ENCODE results near the gene SPPL3. TPM values are rescaled to one million over a fixed set of nuclear protein-coding genes. Genes with fewer than 3 reads are reported as not detected.

SPPL3 gene
- total RNA-seq, 4 donors from 2014 or later, result 18.9 to 21.5 (median 20.5) TPM

DNA sequence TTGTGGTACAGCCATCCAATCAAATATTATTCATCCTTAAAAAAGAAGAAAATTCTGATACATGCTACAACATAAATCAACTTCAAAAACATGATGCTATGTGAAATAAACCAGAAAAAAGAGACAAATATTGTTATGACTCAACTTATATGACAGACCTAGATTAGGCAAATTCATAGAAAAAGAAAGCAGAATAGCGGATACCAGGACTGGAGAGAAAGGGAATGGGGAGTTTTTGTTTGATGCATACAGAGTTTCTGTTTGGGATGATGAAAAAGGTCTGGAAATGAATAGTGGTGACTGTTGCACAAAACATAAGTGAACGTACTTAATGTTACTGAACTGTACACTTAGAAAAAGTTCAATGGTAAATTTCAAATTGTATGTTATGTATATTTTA is 82.3 kb downstream of the SPPL3 start:
- TF ChIP-seq, protein P1, sequence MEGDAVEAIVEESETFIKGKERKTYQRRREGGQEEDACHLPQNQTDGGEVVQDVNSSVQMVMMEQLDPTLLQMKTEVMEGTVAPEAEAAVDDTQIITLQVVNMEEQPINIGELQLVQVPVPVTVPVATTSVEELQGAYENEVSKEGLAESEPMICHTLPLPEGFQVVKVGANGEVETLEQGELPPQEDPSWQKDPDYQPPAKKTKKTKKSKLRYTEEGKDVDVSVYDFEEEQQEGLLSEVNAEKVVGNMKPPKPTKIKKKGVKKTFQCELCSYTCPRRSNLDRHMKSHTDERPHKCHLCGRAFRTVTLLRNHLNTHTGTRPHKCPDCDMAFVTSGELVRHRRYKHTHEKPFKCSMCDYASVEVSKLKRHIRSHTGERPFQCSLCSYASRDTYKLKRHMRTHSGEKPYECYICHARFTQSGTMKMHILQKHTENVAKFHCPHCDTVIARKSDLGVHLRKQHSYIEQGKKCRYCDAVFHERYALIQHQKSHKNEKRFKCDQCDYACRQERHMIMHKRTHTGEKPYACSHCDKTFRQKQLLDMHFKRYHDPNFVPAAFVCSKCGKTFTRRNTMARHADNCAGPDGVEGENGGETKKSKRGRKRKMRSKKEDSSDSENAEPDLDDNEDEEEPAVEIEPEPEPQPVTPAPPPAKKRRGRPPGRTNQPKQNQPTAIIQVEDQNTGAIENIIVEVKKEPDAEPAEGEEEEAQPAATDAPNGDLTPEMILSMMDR (IDR thresholded peaks at IDR 0.05; ENCODE audit: low read depth), result no peak

DNA sequence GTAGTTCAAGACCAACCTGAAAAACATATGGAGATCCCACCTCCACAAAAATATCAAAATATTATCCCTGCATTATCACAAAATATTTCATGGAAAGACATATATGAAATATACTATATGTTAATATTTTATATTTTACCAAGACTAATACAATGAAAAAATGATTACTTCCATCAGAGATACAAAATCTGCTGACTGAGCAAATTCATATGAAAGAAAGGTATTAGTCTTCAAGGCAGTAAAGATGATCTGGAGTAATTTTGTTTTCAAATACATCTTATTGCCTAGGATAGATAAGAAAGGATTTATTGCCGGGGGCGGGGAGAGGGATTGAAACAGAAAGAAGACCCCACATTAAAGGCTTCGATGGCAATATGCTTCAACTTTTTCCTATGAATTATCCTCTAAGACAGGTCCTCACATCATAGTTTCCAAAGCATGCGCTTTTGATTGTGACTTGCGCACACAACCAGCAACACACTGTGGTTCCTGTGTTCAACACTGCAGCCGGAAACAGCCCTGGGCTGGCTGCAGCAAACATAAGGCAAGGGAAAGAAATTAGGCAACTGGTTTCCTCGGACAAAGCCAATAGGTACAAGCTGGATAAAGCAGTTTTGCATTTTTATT is 83.2 kb downstream of the SPPL3 start:
- TF ChIP-seq, protein P1 (IDR thresholded peaks at IDR 0.05; ENCODE audit: low read depth), result no peak

DNA sequence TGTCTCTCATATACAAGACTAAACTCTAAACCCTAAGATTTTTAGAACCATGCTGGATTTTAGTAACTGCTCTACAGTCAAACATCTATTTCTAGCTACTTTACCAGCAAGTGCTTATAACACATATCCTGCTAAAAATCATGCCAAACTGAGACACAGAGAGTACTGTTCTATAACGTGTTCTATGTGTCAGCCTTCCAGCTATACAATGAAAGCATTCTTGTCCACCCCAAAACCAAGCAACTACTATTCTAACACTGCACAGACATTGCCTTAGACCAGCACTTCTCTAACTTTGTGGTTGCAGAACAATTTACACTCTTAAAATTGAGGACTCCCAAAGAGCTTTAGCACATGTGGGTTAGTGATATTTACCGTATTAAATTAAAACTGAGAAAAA is 85.7 kb downstream of the SPPL3 start:
- TF ChIP-seq, protein P1 (IDR thresholded peaks at IDR 0.05; ENCODE audit: low read depth), result no peak

DNA sequence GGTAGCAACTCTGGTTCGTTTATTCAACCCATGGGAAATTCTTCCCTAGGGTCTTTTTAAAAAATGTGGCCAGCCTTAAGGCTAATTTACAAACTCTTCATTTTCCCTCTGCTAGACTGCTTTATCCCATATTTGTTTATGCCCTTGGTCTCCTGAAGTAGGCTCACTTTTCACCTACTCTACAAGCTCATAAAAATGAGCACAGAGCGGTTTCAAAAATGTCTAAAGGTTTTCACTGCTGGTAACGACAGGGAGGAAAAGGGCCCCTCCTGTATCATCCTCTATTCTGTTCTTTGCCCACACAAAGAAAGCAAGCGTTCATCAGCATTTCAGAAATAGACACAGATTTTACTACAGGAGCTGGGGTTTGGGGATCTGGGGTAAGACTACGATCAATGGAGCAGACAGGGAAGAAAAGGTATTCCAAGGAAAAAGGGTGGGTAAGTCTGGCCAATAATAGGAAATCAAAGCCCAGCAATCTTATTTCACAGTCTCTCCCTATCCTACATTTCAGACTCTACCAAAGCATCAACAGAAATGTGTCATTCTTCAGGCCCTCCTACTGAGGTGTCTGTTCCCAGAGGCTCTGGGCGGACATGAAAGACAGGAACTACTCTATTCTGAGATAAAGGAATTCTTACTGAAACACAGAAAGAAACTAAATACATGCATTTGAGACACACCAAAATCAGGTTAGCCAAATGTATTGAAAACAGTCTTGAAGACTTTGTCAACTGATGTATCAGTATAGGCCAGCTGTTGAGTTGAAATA is 86.4 kb downstream of the SPPL3 start:
- TF ChIP-seq, protein P1 (IDR thresholded peaks at IDR 0.05; ENCODE audit: low read depth), result no peak

DNA sequence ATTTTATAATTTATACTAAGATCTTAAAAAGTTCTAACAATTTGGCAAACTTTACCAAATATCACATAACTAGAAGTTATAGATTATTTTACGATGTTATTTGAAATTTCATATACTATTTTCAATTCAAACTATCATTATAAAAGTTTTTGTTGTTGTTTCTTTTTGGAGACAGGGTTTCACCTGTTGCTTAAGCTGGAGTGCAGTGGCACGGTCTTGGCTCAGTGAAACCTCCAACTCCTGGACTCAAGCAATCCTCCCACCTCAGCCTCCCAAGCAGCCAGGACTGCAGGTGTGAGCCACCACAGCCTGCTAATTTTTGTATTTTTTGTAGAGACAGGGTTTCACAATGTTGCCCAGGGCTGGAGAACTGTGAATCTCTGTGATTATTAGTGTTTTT is 87.8 kb downstream of the SPPL3 start:
- TF ChIP-seq, protein P1 (IDR thresholded peaks at IDR 0.05; ENCODE audit: low read depth), result no peak

DNA sequence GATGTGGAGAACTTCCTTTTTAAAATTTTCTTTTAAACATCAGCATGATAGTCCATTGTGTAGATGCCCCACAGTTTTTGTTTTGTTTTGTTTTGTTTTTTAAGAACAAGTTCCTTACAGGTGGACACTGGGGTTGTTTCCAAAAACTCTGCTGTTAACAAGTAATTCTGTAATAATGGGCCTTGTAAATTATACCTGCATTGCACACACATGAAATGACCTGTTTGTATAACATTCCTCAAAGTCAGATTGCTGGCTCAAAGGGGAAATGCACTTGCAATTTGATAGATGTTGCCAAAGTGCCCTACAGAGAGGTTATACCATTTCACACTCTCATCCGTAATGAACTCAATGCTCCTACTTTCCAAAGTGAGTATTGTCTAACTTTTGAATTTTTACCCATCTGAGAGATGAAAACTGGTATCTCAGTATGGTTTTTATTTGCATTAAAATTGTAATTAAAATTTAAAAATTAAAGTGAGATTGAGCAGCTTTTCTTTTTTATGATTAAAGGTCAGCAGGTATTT is 89.2 kb downstream of the SPPL3 start:
- TF ChIP-seq, protein P1 (IDR thresholded peaks at IDR 0.05; ENCODE audit: low read depth), result no peak

- TF ChIP-seq, protein P1 (IDR thresholded peaks at IDR 0.05; ENCODE audit: low read depth), result no peak
Measured at GRCh38 chr12:120814203-120814902, 89.8 kb downstream of the SPPL3 start.
